ENCODE measurements around the gene C1QL4.
"Not testable (repeated sequence)": the region's sequence is repeated elsewhere in the genome, so short reads cannot be mapped to it uniquely, and the experiment has no call there.

Gene C1QL4

DNA sequence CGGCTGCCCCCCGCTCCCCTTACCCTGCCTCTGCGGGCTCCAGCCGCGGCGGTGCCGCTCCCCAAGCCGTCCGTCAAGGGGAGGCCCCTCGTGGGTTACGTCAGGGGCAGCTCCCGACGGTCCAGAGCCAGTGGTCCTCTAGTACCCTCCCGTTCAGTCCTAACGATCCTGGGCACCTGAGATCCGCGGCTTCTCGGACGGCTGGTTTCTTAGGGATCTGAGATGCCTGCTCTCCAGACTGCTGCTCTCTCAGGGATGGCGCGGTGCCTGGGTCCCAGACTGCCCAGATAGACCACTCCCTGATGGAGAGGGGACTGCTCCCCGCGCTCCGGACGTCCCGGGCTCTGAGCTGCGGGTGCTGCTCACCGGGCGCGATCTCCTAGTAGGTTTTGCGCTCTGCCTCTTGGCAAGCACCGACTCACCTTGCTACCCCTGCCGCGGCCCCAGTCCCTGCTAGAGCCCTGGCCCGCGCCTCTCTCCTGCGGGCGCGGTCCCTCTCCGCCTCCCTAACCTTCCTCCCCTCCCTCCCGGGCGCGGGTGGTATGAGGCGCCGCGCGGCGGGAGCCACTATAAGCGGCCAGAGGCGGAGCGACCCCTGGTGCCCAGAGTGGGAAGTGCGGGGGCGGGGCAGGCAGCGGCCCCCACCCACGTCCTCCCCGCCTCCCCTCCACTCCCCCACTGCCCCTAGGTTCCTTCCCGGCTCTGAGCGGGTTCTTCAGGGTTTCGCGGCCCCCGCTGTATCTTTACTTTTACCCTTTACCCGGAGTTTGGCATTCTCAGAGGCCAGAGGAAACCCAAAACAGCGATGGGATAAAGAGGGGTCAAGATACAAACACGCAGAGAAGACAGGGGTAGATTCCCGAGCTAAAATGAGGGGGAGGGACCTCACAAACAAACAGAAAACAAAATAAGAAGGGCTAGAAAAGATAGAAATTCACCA is at the start of gene C1QL4:
C1QL4 (minus strand) TSS at position 544 of the 940 bp plus-strand sequence. CDS start 711 bp downstream, outside the sequence.
- DNase-seq: peak; percentile 57

DNA sequence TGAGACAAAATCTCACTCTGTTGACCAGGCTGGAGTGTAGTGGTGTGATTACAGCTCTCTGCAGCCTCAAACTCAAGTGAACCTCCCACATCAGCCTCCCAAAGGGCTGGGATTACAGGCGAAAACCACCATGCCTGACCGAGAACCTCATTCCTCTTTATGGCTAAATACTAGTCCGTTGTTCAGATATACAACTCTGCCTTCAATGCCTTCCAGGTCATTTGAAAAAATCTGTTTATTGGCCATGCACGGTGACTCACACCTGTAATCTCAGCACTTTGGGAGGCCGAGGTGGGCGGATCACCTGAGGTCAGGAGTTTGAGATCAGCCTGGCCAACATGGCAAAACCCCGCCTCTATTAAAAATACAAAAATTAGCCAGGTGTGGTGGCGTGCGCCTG is 43.2 kb upstream of the C1QL4 start:
- DNase-seq: not testable (repeated sequence)

DNA sequence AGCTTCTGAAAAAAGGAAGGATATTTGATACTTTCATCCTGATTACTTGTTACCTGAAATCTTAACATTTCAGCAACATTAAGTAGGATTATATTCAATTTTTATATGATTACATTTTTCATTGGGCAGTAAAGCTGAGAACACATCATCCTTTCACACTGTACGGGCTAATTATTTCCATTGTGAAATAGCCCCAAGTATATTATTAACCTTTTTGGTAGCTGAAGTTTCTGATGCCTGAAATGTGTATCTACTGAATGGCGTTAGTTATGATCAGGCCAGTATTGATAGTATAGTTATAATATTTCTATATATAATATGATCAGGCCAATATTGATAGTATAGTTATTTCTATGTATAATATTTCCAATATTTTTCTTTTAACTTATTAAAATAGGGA is 40.4 kb upstream of the C1QL4 start:
- DNase-seq: no peak

DNA sequence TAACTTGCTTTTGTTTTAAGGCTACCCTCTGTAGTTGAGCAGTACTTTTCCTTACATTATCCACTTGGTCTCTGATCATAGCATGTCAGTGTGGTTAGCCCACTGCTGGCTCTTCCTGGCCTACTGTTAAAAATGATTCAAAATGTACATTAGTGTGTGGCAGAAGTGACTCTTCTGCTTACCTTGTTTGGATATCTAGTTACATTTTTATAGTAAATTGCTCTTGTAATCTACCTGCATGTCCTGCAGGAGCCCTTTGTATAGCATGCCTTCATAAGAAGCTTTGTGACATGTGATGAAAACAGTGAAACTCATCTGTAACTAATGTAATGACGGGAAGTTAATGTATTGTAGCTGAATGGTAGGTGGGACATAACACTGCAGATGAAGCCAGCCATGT is 38.4 kb upstream of the C1QL4 start:
- DNase-seq: no peak

DNA sequence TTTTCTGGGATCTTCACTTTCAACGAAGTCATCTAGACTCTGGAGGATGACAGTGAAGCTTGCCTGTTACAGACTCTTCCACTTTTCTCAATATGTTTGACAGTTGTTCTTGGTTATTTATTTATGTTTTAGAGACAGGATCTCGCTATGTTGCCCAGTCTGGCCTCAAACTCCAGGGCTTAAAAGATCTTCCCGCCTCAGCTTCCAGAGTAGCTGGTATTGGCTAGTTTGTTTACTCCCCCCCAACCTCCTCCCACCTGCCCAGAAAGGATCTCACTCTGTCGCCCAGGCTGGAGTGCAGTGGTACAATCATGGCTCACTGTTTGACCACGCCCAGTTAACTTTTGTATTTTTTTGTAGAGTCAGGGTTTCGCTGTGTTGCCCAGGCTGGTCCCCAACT is 33.6 kb upstream of the C1QL4 start:
- DNase-seq: no peak

DNA sequence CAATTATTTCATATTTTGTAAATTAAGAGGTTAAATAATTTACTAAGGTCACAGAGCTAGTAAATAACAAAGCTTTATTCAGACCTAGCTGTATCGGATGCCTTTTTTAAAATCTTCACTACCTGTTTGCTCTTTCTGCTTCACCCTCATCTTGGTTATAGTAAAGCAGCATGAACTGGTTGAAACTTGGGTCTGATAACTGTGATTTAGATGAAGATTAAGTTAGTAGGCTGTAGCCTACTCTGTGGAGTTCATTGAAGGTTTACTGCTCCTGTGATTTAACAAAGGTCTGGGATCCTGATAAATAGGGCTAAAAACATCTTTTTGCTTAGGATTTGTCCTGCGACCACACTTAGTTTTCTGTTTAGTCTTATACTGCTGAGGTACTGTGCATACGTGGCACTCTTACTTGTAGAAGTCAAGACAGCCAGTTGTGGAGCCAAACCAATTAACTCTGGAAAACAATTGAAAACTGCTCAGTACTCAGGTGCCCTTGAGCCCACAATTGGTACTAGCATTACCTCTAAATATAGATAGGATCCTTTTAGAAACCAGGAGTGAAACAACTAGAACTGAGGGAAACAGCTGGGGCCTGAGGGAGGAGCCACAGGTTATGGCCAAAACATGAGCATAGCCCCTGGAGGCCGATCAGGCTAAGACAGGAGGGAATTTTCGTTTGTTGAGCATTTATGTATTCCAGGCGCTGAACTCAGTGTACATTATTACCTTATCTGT is 32.6 kb upstream of the C1QL4 start:
- no peak for DNase-seq

DNA sequence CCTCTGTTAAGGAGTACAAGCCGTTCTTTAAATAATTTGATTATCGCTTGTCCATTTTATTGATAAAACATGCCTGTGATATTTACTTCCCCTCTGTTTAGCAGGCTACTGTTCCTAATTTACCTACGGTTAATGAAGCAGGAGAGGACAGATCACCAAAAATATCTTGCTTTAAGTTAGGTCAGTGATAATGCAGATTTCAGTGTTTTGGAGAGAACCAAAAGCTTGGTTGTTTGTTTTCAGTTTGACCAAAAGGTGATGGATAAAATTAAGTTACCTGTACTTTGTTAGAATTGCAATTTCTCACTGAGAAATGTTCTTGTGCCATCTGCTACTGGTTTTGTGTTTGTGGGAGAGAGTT is 31.2 kb upstream of the C1QL4 start:
- DNase-seq: no peak

DNA sequence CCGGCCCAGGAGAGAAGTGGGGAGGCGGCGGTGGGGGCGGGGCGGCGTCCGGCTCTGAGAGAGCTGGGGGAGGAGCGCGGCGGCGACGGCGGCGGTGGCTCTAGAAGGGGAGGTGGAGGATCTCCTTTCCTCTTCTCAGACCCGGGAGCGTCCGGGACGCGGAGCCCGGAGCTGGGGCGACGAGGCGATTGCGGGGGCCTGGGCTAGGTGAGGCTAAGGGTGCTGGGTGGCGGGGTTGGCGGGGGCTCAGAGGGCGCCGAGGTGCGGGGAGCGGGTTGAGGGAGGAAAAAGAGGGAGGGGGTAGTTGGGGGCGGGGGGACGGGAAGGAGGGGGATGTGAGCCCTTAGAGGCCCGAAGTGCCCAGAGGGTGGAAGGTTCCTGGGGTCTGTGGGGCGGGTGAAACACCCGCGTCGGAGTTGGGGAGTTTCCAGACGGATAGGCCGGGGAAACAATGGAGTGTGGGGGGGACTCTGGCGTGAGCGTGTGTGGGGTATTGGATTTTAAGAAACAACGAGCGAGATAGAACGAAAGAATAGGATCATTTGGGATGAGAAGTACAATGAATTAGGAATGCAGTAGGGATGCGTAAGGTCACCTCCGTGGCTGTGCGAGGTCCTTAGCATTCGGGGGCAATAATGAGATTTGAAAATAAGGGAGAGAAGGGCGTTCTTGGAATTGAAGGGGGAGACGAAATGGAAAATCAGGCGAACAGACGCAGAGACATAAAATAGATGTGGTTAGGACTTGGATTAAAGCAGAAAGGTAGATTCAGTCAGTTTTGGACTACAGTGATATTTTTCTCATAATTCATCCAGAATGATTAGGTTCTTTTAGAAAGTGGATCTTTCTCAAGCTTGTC is 30.6 kb upstream of the C1QL4 start, which contains the start of gene SPATS2:
SPATS2 (plus strand) TSS at position 82 of the 859 bp plus-strand sequence. CDS start 93,551 bp downstream, outside the sequence.
- DNase-seq: peak; percentile 38

DNA sequence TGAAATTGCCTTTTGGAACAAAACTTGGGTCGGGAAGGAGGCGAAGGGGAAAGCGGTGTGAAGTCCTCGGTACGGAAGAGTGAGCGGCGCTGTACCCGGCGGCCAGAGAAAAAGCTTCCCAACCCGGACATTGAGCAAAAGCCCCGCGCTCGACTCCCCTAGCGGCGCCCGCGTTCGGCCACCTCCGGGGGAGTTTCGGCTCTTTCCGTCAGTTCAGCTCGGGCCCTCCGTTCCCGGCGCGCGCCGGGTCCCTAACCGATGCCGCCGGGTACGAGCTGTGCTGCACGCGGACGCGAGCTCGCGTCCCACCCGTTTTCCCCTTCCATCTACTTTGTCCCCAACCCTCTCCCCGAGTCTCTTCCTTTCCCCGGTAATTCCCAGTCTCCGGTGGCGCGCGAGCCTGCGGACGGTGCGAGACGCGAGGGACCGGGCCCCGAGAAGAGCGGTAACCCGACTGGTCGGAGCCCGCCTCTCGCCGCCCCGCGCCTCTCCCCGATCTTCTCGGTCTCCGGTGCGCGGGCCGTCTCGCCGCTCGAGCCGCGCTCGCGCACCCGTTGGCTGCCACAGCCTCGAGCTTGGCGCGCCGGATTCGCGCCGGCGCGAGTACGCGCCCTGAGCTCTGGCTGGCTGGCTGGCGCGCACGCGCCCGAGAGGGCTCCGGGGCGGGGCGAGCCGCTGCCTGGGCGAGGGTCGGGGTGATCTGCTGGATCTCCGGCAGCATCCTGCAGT is 29.8 kb upstream of the C1QL4 start:
- peak; percentile 88 for DNase-seq

DNA sequence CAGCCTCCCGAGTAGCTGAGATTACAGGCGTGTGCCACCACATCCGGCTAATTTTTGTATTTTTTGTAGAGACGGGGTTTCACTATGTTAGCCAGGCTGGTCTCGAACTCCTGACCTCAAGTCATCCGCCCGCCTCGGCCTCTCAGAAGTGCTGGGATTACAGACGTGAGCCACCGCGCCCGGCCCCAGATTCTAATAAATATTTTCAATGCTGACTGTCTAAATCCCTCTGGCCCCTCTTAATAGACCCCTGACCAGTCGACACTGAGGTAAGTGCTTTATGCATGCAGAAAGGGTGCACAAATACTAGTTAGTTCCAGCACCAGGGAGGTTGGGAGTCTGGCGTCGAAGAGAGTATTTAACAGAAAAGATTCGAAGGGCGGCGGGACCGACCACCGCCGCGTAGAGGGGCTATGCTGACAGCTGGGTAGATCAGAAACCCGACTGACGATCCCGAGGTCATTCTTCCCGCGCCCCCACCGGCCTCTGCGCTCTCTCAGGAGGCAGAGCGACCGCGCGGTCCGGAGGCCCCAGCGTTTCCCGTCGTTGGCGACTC is 29.2 kb upstream of the C1QL4 start:
- no peak for DNase-seq

DNA sequence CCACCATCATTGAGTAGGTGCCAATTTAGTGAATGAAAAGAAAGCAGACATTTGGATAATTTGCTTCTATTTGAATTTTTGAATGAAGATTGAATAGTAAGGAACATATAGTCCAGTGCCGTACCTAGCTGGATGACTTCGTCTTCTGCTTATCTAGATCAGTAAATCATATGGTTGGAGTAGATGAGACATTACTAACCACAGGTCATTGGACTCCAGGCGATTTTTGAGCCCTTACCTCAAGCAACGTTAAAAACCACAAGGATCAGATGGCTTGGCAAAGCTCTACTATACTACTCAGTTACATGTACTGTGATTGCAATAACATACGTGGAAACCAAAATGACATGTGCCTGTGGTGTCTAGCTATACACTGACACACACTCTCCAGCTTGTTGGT is 28.6 kb upstream of the C1QL4 start:
- DNase-seq: no peak

DNA sequence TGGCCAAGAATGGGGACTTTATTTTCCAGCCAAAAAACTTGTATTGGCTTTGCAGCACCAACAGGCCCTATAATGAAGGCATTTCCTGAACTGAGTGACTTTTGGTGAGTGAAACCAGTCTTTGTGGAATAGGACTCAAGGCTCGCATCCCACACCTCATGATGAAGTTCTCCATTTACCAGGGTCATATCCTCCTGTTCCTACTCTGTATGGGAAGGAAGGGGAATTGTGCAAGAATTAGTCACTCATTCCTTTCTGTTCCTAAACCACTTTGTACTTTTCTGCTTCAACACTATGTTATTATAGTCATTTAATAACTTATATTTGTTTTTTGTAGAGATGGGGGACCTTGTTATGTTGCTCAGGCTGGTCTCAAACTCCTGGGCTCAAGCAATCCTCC is 28.0 kb upstream of the C1QL4 start:
- no peak for DNase-seq

DNA sequence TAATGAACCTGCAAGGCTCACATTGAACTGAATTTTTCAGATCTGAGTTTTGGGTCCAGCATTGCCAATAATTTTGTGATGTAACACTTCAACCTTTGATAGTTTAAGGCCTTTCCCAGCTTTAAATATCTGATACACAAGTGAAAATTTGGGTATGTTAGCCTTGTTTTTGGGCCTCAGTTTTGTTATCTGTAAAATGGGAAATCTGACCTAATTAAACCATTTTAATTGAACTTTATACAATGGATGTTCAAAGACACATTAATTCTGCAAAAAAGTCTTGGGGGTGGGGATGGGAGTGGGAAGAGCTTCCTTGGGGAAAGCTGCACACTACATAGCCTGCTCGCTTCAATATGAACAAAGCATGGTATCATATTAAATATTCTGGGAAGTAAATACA is 25.1 kb upstream of the C1QL4 start:
- no peak for DNase-seq

DNA sequence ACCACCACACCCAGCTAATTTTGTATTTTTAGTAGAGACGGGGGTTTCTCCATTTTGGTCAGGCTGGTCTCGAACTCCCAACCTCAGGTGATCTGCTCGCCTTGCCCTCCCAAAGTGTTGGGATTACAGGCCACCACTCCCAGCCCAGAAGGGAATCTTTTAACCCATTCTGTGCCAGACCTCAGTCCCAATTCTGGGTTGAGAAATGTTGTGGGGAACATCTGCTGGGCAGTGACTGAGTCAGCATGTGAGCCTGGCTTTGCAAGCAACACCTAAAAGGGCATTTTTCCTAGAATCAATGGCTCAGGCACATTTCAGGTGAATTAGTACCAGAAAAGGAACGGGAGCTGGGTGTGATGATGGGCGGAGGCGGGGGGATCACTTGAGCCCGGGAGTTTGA is 22.7 kb upstream of the C1QL4 start:
- DNase-seq: no peak

DNA sequence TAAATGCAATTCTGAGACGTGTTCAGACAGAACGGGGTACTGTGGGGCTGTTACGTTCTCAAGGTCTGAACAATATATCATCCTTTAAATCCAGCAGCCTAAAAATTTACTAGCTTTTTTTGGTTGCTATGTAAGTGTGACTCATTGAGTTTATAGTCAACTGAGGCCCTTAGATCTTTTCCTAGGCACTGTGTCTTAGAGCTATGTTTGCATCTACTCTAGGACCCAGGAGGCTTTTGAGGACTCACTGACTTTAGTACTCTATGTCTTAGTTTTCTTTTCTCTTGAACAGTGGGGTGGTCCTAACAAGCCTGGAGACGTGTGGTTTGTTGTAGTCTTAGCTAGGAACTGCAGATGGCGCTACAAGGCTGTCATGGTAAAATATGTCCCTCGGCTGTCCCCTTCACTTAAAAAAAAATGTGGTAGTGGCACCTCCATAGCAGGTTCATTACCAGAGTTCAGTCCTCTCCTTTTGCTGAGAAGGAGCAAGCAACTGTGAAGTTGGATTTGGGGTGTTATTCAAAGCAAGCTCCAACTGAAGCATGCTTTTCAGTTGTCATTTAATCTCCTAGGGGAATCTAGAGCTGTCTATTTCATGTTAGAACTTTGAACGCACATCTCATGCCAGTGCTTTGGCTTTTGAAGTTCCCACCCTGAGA is 21.6 kb upstream of the C1QL4 start:
- DNase-seq: peak; percentile 70

DNA sequence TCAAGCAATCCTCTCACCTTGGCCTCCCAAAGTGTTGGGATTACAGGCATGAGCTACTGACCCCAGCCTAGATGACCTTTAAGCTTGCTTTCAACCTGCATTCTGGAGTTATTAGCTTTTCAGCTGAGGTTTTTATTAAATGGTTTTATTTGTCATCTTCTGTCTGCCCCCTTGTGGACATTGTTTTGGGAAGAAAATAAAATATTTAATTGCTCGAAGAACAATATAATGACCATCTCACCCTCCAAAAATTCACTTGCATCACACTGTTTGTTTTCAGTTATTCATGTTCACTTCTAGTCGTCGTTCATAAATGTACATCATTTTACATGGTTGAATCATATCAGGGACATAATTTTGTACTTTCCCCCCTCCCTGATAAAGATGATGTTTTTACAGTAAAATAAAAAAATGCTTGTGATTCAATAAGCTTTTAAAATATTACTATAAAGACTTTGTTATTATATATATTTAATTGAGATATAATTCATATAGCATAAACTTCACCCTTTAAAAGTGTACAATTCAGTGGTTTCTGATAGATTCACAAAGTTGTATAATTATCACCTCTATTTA is 20.2 kb upstream of the C1QL4 start:
- DNase-seq: no peak

DNA sequence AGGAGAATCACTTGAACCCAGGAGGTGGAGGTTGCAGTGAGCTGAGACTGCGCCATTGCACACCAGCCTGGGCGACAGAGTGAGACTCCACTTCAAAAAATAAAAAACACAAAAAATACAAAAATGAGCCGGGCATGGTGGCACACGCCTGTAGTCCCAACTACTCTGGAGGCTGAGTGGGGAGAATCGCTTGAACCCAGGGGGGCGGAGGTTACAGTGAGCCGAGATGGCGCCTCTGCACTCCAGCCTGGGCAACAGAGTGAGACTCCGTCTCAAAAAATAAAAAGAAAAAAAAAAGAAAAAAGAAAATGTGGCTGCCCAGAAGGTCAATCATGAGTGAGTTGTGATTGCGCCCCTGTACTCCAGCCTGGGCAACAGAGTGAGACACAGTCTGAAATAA is 18.9 kb upstream of the C1QL4 start:
- DNase-seq: no peak

DNA sequence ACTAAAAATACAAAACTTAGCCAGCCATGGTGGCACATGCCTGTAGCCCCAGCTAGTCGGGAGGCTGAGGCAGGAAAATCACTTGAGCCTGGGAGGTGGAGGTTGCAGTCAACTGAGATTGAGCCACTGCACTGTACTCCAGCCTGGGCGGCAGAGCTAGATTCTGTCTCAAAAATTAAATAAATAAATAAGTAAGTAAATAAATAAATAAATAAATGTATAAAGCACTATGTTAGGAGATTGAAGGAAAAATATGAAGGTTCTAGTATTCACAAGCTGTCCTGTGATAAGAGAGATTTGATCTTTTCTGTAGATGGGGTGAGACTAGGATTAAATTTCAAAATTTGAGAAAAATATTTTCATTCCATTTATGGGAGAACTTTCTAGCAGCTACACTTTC is 15.4 kb upstream of the C1QL4 start:
- no peak for DNase-seq

DNA sequence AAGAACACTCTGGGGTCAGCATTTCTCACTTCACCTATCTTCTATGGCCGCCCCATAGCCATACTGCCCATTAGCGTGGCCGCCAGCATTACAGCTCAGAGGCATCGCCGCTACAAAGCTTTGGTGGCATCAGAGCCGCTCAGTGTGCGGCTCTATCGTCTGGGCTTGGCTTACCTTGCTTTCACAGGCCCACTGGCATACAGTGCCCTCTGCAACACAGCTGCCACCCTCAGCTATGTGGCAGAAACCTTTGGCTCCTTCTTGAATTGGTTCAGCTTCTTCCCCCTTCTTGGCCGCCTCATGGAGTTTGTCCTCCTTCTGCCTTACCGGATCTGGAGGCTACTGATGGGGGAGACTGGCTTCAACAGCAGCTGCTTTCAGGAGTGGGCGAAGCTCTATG is 12.3 kb upstream of the C1QL4 start:
- DNase-seq: no peak

DNA sequence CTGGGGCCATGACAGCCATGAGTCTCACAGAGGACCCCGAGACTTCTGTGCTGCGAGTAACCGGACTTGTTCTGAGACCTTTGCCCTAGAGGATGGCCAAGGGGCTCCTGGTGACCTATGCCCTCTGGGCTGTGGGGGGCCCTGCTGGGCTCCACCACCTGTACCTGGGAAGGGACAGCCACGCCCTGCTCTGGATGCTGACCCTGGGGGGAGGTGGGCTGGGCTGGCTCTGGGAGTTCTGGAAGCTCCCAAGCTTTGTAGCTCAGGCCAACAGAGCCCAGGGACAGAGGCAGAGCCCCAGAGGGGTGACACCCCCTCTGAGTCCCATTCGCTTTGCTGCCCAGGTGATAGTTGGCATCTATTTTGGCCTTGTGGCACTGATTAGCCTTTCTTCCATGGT is 11.8 kb upstream of the C1QL4 start:
- no peak for DNase-seq

Data from NCI-H2227 treated with DMSO at 0.1 percent for 48 hours (cell line).